GM18858 (cell line): ENCODE data around the gene SERPINA12.

Experiments used
- ATAC-seq: cut with Tn5 transposase; IDR thresholded peaks from one replicate; pipeline ENCODE4 v1.9.1; 2021; ENCODE audit not compliant: unreplicated experiment

The SERPINA12 gene

GRCh38 chr14:94509356-94509755 is at the start of gene SERPINA12:
TSS of gene SERPINA12 (minus strand) at chr14:94509469. CDS start at chr14:94498397, 11,072 bp downstream.
- ATAC-seq = no peak

- ATAC-seq = no peak
Measured at GRCh38 chr14:94558842-94559241, 49.6 kb upstream of the SERPINA12 start.

- no peak for ATAC-seq
Measured at GRCh38 chr14:94557327-94557726, 48.1 kb upstream of the SERPINA12 start.

GRCh38 chr14:94555991-94556390 is 46.7 kb upstream of the SERPINA12 start:
- ATAC-seq = no peak

GRCh38 chr14:94550041-94550440 is 40.8 kb upstream of the SERPINA12 start:
- ATAC-seq = no peak

GRCh38 chr14:94548999-94549985 is 40.0 kb upstream of the SERPINA12 start:
- ATAC-seq = no peak

- ATAC-seq = no peak
Measured at GRCh38 chr14:94548131-94548998, 39.1 kb upstream of the SERPINA12 start.

- ATAC-seq = no peak
Measured at GRCh38 chr14:94547726-94548125, 38.5 kb upstream of the SERPINA12 start.

- no peak for ATAC-seq
Measured at GRCh38 chr14:94547151-94547680, 37.9 kb upstream of the SERPINA12 start.

- ATAC-seq = no peak
Measured at GRCh38 chr14:94545131-94545841, 36.0 kb upstream of the SERPINA12 start.

- no peak for ATAC-seq
Measured at GRCh38 chr14:94544726-94545125, 35.5 kb upstream of the SERPINA12 start.

GRCh38 chr14:94543449-94544124 is 34.3 kb upstream of the SERPINA12 start:
- ATAC-seq = no peak

- ATAC-seq = no peak
Measured at GRCh38 chr14:94542811-94543440, 33.7 kb upstream of the SERPINA12 start.

- ATAC-seq = no peak
Measured at GRCh38 chr14:94542111-94542810, 33.0 kb upstream of the SERPINA12 start.

- ATAC-seq = no peak
Measured at GRCh38 chr14:94541234-94541975, 32.1 kb upstream of the SERPINA12 start.

- ATAC-seq = no peak
Measured at GRCh38 chr14:94540031-94540794, 30.9 kb upstream of the SERPINA12 start.

GRCh38 chr14:94539181-94539580 is 29.9 kb upstream of the SERPINA12 start:
- ATAC-seq = no peak
